Measurements from ENCODE around the gene KIFC3. TPM values are rescaled to one million over a fixed set of nuclear protein-coding genes. Genes with fewer than 3 reads are reported as not detected.
"Not testable (repeated sequence)": the region's sequence is repeated elsewhere in the genome, so short reads cannot be mapped to it uniquely, and the experiment has no call there.

The KIFC3 gene
- total RNA-seq, 1 experiment from 2014 or later = 12.2 TPM

- DNase-seq (ENCODE audit: low spot score) = no peak
These were observed 2.0 kb upstream of the KIFC3 start for GRCh38 chr16:57804111-57804837.

GRCh38 chr16:57803134-57803990, 1.1 kb upstream of the KIFC3 start:
- DNase-seq (ENCODE audit: low spot score) = no peak

- DNase-seq (ENCODE audit: low spot score) = no peak
These were observed 416 bp downstream of the KIFC3 start for GRCh38 chr16:57801809-57802340.

- DNase-seq (ENCODE audit: low spot score) = peak; percentile 28
These were observed 1.0 kb downstream of the KIFC3 start for GRCh38 chr16:57801098-57801808.

GRCh38 chr16:57800200-57801097, 1.8 kb downstream of the KIFC3 start:
- no peak for DNase-seq (ENCODE audit: low spot score)

- no peak for DNase-seq (ENCODE audit: low spot score)
These were observed 2.6 kb downstream of the KIFC3 start for GRCh38 chr16:57799600-57800199.

- no peak for DNase-seq (ENCODE audit: low spot score)
These were observed 3.2 kb downstream of the KIFC3 start for GRCh38 chr16:57798953-57799599.

- DNase-seq (ENCODE audit: low spot score) = no peak
These were observed 4.0 kb downstream of the KIFC3 start for GRCh38 chr16:57798267-57798810.

- no peak for DNase-seq (ENCODE audit: low spot score)
These were observed 4.6 kb downstream of the KIFC3 start for GRCh38 chr16:57797526-57798266.

GRCh38 chr16:57797216-57797525, 5.1 kb downstream of the KIFC3 start:
- no peak for DNase-seq (ENCODE audit: low spot score)

- DNase-seq (ENCODE audit: low spot score) = not testable (repeated sequence)
These were observed 6.3 kb downstream of the KIFC3 start for GRCh38 chr16:57796014-57796413.

- peak; percentile 39 for DNase-seq (ENCODE audit: low spot score)
These were observed 6.8 kb downstream of the KIFC3 start for GRCh38 chr16:57795431-57795878.

- DNase-seq (ENCODE audit: low spot score) = no peak
These were observed 7.4 kb downstream of the KIFC3 start for GRCh38 chr16:57794849-57795430.

GRCh38 chr16:57791893-57792461, 10.3 kb downstream of the KIFC3 start:
- DNase-seq (ENCODE audit: low spot score) = no peak

- DNase-seq (ENCODE audit: low spot score) = no peak
These were observed 10.9 kb downstream of the KIFC3 start for GRCh38 chr16:57791195-57791892.

GRCh38 chr16:57788951-57789350, 13.3 kb downstream of the KIFC3 start:
- DNase-seq (ENCODE audit: low spot score) = no peak

- no peak for DNase-seq (ENCODE audit: low spot score)
These were observed 13.9 kb downstream of the KIFC3 start for GRCh38 chr16:57788252-57788841.

All from H4 (cell line).